ENCODE results near the gene APOBEC2.

APOBEC2 gene

DNA sequence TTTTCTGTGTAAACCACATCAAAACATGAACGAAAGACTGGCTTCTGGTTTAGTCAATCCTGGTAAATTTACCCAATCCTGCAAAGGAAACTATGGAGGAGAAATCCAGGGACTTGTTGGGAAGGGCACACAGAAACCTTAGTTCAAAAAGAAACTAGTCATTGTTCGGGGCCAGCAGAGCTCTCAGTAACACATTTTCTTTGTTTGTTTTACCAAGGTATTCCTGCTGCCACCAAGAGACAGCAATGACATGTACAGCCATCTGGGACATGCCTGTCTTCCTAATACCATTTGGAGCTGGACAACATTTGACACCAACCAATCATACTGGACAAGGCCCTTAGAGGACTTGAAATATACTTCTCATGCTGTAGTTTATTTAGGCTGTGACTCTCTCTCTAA lies 10.9 kb downstream of the APOBEC2 start:
- no peak for DNase-seq

DNA sequence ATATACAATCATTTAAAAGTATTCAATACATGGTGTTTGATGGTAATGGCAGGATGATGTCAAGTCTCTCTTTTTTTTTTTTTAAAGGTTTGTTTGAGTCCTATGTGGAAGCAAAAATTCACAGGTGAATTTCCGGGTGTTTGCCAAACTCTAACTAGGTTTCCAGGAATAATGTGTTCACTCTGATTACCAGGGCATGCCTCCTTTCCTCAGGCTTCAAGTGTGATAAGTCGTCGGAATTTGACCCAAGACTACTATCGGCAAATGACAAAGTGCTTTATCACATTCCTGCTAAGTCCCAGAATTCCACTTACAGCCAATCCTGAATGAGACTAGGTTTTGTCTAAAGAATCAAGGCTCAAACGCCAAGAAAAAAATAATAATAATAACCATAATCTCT lies 11.8 kb downstream of the APOBEC2 start:
- DNase-seq, result no peak

DNA sequence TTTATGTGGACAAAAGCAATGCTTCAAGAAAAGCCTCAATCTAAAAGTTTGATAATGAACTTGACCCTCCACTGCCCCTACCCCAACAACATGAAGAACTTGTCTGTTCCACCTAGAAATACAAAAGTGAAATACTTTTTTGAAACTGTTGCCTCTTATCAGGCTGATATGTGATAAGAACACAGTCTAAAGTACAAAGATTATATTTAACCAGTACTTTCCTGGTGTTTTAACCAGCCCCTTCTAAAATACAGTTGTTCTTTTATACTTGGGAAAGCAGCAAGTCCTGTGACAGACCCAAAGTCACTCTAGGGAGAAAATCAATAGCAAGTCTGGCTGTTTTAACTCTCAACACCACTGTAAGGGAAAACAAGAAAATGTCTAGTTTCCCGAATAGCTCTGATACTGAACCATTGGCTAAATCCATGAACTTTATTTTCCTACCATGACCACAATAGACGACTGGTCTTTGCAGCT lies 12.6 kb downstream of the APOBEC2 start:
- DNase-seq, result no peak

- peak; percentile 56 for DNase-seq
Observed at GRCh38 chr6:41066867-41067304, 13.9 kb downstream of the APOBEC2 start.

GRCh38 chr6:41071501-41071922 lies 18.5 kb downstream of the APOBEC2 start:
- no peak for DNase-seq

- DNase-seq, result peak; percentile 100
Observed at GRCh38 chr6:41071923-41072835, 19.2 kb downstream of the APOBEC2 start, which contains the start of gene OARD1. OARD1 (minus strand) TSS chr6:41072356; CDS start chr6:41071634, 722 bp downstream.

DNA sequence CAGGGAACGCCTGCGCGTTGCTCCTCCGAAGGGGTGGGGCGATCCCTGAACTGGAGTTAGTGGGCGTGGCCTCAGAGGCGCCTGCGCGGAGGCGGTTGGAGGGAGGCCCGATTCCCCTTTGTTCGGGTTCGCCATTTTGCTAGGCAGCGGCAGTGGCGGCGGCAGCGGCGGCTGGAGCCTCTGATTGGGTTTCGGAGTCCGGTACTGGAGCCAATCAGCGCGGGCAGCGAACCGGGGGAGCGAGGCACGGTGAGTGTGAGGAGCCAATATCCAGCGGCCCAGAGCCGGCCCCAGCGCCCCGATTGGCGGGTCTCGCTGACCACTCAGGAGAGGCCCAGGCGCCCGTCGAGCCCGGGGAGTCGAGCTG lies 19.8 kb downstream of the APOBEC2 start, which contains the start of gene NFYA:
NFYA (plus strand) TSS at position 139 of the 367 bp plus-strand sequence. CDS start 6,116 bp downstream, outside the sequence.
- no peak for DNase-seq

DNA sequence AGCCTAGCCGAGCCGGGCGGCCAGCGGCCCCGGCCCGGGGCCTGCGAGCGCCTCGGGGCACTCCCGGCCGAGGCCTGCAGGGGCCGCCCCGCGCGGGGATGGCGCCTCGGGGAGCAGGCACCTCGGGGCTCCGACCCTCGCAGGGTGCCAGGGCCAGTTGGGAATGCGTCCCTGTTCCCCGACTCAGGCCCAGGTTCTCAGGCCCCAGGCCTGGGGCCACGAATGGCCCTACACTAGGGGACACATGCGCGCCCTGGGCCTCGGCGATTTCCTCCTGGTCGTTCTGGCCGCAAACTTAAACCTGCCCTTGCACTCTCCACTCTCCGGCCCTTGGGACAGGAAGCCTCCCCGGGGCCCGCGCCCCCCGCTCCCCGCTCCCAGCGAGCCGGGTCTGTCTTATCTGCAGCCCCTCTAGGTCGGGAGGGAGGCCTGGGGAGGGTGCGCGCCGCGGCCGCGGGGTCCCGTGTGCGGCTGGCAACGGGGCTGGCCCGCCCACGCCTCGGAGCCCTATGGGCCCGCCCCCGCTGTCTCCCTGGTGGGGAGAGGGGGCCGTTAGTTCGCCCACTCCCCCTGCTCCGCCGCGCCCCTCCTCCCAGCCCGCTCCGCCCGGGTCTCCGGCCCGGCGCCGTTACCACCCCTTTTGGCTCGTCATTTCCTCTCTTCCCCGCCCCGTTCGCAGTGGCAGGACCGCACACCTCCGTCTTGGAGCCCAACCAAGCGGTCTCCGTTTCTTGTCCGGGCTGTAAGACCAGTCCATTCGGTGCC lies 20.4 kb downstream of the APOBEC2 start:
- DNase-seq, result peak; percentile 79

DNA sequence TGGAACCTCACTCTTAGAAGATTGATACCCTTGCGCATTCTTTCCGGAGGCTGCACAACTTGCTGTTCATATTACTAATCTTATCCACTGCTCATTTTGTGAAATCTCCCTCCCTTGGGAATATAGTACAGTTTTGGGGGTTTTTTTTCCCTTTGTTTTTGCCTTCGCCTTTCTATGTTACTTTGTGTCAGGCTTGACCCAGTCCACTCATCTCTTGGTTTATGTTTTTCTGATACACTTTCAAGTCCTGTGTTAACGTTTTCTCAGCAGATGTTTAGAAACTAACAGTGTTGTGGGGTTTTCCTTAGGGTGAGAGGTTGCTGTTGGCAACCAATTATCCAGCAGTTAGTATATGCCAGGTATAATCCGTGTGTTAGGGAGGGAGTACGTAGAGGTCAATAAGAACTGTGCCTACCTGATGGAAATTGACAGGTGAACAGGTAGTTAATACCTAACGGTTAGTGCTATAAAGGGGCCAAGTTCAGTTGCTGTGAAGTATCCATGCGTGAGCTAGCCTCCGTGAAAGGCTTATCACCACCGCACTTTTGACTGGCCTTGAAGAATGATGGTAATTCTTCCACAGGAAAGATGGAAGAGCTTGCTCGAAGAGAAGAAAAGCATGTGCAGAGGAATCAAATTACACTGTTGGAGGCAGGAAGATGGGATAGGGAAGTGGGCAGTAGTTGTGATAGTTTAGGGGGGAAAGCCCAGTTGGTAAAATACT lies 21.1 kb downstream of the APOBEC2 start:
- DNase-seq, result no peak

DNA sequence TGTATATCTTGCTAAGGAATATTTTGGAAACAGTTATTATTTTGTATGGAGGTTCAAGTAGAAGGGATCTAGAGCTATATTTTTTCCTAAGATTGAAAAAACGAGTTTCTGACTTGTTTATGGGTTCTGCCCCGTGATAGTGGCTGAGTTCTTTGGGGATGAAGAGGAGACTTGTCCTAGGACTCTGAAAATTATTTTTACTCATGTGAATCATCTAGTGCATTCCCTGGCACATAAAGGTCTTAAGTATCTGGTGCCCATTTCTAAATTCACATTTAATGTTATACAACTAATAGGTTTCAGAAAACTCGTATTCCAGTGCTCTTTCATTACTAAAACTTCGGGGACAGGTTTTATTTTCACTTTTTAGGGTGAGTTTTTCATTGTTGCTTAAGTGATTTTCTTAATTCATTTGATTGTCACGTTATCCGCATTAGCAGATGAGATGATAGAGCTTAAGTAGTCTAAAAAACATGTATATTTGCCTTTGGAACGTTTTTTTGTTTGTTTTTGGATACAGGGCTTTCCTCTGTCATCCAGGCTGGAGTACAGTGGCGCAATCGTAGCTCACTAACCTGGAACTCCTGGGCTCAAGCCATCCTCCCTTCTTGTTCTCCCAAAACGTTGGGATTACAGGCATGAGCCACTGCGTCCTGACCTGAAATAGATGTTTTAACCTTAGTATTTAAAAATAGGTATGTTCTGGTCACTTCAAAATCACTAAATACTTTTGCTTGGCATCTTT lies 21.9 kb downstream of the APOBEC2 start:
- no peak for DNase-seq

DNA sequence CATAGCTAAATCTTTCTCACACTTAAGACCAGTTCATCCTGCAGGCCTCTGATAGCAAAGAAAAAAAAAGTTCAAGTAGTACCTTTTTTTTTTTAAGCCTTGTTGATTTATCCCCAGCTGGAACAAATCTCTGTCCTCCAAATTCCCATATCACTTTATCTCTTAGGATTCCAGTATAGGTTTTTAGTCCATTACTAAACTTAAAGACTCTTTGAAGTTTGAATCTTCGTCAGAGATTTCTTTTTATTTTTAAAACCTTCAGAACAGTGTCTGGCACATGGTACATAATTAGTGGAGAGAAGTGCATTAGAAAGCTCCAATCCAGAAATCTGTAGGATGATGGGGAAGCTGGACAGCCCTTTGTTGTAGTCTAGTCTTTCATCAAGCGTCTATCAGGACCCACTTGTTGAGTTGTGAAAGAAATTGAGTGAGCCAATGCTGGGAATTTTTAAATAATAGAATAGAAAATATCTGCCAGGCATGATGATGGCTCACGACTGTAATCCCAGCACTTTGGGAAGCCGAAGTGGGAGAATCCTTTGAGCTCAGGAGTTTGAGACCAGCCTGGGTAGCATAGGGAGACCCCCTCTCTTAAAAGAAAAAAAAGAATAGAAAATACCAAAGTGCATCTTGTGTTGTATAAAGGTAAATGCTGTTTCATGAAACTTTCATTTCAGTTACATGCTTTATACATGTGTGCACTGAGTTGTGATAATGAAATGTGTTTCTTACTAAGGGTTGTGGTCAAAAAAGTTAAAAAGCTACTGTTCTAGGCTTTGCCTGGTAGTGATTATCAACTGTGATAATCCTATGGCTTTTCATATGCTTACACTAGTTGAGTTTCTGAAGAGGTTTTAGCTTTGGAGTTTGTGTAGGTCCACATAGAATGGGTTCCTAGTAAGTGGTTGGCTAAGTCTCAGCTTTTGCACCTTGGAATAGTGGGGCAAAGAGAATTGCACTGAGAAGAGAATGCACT lies 22.9 kb downstream of the APOBEC2 start:
- no peak for DNase-seq

GRCh38 chr6:41077536-41077935 lies 24.5 kb downstream of the APOBEC2 start:
- DNase-seq, result no peak

- no peak for DNase-seq
Observed at GRCh38 chr6:41078101-41078500, 25.1 kb downstream of the APOBEC2 start.

- DNase-seq, result no peak
Observed at GRCh38 chr6:41079080-41079479, 26.1 kb downstream of the APOBEC2 start.

DNA sequence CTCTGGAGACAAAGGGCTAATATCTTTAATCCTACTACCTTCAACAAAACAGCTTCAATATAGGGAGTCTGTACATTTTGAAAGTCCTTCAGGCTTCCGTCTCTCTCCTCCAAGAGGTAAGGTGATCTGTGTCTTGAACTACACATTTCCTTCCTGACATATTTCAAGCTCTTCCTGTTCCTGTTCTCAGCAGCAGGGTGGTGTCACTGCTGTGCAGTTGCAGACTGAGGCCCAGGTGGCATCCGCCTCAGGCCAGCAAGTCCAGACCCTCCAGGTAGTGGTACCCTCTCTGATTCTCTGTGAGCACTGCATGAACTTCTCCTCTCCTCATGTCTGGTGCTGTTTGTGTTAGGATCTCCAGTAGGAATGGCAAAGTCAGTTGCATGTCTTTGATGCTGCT lies 27.6 kb downstream of the APOBEC2 start:
- DNase-seq, result no peak

DNA sequence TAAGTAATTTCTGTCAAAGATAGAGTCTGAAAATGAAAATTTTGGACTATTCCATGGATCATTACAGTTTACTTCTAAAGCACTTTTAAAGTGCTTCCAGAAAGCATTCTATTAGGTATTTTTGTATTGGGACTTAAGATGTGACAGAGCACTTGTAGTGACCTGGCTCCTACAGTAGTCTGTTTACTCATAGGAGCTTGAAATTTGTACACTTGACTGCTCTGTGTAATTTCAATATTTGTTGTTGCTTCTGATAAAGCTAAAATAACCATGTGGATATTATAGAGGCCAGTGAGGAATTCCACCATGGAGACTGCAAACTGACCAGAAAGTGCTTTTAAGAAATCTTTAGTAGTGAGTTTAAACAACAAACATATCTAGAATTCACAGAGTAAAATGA lies 30.1 kb downstream of the APOBEC2 start:
- no peak for DNase-seq

DNA sequence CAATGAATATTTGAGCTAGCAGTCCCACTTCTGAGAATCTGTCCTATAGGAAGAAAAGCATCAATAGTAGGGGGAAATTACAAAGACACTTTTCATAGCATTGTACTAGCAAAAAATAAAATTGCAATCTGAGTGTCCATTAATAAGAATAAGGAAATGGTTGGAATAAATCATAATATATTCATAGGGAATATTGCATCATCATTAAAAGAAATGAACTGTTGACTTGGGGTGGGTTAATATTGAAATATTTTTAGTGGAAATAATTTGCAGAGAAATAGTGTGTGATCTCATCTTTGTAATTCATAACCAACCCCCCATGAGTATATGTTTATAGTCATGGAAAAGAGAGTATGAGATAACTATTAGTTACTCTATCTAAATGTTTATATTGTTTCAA lies 32.2 kb downstream of the APOBEC2 start:
- DNase-seq, result no peak

- no peak for DNase-seq
Observed at GRCh38 chr6:41088451-41088850, 35.4 kb downstream of the APOBEC2 start.

DNA sequence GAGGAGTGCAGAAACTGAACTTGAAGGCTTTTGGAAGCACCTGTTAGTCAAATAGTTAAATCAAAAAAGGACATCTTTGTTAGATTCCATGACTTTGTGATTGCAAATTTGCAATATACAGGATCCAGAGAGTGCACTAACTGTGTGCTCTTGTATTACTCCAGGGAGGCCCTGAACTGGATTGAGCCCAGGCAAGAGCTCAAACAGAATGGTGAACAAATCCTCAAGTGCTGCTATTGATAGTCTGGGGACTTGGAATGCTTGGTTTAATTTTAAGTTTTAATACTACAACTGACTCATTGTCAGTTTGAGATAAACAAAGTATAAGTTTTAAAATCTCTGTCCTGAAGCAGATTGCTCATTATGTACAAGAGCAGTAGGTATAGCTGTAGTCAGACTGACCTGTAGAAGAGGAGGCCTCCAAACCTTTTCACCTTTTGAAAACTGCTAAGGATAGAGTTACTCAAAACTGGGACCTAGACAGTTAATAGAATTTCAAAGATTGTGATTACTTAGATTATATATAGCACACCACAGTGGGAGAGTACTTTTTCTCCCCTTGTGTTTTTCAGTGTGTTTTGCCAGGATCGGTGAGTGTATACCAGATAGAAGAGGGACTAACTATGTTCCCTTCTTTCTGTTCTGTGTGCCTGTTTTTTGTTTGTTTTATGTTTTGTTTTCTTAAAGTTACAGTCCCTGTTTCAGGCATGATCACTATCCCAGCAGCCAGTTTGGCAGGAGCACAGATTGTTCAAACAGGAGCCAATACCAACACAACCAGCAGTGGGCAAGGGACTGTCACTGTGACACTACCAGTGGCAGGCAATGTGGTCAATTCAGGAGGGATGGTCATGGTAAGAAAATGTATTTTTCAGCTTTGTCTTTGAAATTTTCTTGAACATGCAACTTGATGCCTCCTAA lies 38.1 kb downstream of the APOBEC2 start:
- no peak for DNase-seq
